HUDEP-2 (cell line): ENCODE results near the gene GALNTL6.

Experiments
- DNase-seq, 76 experiments: peaks; one replicate each; lab custom pipeline; 2025; ENCODE audit not compliant: unreplicated experiment in 76 of 76; lab: John Stamatoyannopoulos, UW

The GALNTL6 gene

GRCh38 chr4:172099376-172099775 is 286.2 kb downstream of the GALNTL6 start:
- DNase-seq, result no peak

GRCh38 chr4:172103456-172103855 is 290.3 kb downstream of the GALNTL6 start:
- DNase-seq, result no peak

DNA sequence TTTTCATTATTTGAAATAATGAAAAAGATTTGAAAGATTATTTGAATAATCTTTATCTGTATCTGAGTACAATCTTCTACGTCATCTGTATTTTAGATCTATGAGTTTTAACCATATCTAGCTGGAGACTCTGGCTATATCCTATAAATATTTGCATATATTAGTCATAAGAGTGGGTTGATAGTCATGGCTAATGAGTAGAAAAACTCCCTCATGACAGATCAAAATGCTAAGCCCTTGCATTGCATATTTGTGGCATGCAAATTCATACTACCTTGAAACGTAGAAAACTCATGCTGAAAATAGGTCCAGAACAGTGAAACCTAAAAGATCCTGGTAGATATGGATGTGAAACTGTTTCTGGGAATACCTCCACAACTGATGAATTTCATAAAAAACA is 291.3 kb downstream of the GALNTL6 start:
- no peak for DNase-seq

DNA sequence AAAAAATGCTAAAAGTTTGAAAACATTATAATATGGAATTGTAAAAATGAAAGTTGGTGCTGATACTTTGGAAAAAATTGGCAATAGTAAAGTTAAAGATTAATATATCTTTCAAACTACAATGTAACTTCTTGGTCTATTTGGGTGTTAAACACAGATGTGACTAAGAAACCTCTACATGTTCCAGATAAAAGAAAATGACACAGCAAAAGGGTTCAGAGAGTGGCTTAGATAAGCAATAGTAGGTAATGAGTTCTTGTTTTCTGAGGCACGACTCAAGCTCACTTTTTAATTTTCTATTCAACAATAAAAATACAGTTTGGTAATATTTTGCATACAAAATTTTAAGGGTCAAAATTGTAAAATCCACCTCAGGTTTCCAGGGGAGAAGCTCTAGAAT is 292.7 kb downstream of the GALNTL6 start:
- no peak for DNase-seq

- no peak for DNase-seq
These were observed 296.3 kb downstream of the GALNTL6 start for GRCh38 chr4:172109466-172109865.

DNA sequence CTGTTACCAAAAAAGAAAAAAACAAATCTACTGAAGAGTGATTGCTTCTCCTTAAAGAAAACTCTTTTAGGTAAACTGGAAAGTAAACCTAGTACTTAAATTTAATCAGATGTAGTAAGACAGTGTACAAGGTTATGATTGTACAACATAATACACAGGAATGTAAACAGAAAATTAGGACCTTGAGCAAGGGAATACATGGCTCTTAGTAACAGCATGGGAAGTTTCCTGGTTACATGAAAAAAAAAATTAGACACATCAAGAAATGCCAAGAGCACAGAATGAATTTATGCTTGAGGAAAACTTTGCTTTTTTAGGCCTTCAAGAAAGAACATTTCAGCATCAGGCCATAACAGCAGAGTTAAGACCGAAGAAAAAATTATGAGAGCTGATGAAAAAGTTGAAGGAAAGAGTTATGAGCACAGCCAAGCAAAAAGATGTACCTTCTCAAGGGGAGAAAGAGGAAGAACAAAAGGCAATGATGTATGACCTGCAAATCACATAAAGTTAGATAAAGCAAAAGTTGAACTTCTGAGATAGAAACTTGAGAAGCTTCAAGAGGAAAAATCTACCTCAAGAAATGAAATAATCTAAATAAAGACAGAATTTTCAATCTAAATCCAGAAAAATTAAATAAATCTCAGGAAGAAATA is 311.6 kb downstream of the GALNTL6 start:
- DNase-seq, result no peak

GRCh38 chr4:172125443-172125842 is 312.2 kb downstream of the GALNTL6 start:
- no peak for DNase-seq

DNA sequence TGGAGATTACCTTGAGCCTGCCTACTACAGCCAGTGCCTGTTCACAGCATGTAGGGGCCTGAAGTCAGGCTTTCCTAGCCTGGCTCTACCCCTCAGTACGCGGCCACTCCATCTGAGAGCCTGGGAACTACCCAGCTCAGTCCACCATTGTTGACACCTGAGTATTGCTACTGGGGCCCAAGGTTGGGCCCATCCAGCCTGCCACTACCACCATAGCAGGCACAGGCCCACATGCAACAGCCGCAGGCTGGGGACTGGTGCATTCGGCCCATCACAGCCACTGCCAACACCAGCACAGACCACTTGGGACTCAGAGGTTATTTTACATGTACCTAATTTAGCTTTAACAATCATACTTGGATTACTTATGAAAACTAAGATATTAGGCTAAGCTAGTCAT is 314.0 kb downstream of the GALNTL6 start:
- no peak for DNase-seq

DNA sequence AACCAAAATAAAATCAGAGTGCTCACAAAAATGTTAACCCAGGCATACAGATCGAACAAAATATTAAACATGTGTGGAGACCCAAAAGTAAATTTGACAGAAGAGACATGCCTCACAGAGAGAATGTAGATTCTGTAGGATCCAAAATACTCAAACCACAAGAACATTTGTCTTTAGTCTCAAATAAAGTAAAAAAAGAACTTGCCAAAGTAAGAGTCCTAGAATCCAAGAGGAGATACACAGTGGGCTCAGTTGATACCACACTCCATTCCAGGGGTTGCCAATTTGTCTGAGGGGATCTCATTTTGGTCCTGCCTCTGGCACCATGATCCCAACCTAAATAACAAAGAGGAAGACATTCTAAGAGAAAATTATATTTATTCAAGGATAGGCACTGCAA is 316.4 kb downstream of the GALNTL6 start:
- DNase-seq, result no peak

GRCh38 chr4:172134521-172134920 is 321.3 kb downstream of the GALNTL6 start:
- DNase-seq, result no peak

DNA sequence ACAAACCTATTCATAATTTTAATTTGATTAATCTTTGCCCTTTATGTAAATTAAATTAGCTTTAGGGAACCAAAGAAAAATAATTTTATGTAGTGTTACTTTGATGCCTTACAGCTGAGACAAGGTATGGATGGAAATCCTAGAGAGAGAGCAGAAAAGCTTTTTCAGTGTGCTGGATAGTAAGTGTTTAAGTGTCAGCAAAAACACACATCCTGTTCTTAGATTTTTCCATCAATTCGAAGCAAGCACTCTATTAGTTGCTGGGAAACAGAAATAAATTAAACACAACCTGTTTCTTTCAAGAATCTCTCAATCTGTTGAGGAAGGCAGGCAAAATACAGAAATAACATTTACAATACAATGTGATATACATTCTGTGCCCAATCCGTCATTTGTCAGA is 327.8 kb downstream of the GALNTL6 start:
- DNase-seq, result no peak

DNA sequence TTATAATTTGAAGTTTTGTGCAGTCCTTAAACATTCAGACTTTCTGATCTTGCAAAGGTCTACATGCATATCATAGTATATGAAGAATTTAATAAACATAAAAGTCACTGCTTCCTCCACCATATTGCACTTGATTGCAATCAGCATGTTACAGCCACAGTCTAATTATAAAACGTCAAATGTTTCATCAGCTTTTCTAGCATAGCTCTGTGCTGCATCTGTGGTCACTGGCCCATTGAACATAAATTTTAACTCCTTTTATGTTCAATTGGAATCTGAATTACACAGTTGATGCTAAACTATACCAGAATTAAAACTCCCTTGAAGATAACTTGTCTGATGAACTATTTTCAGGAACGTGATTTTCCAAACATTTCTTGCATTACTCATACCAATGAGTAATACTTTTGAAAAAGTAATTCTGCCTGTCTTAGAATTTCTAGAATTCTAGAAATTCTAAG is 329.1 kb downstream of the GALNTL6 start:
- DNase-seq, result no peak

DNA sequence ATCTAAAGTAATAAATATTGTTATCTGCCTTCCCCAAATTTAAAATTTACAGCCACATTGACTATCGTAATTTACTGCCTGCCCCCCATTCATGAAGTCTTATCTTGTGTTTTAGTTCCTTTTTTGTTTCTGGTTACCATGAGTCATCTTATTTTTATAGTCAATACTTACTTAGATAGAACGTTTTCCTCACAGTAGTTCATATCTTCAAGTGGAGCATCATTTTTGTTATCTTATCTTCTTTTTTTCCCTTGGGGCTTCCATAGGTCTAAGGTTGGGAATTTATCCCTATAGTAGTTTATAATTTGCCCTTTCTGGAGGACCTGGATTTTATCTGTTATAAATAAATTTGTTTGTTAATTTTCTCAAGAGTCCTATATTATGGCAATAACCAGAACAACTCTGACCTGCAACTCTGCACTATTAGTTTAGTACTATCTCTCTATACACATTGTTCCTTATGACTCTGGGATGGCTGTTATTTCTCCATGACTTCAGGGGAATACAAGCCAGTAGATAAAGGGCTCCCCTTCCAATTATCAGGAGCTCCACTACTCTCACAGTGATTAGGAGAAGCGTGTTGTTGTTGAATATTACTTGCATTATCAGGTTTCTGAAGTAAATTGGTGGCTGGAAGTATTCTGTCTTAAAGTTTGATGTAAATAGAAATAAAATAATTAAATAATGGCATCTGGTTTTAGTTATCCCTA is 330.6 kb downstream of the GALNTL6 start:
- DNase-seq, result peak in 6 of 76 experiments; percentile 2 to 30 (median 6)

DNA sequence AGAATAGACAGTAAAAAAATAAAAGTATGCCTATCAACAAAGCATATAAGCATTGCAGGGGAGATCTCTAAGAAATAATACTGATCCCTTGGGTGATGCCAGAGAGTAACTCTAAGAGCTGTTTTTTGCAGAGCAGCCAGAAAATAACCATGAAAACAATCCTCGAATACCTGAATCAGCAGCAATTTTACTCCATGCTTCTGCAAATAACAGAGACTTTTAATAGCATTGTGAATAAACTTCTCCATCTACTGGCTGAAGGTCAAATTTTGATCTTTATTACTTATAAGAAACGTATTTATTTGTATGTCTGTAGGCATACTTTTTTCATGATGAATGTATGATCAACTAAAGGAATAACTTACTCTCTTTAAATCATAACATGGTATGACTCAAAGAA is 334.5 kb downstream of the GALNTL6 start:
- no peak for DNase-seq

GRCh38 chr4:172149329-172149728 is 336.1 kb downstream of the GALNTL6 start:
- no peak for DNase-seq

DNA sequence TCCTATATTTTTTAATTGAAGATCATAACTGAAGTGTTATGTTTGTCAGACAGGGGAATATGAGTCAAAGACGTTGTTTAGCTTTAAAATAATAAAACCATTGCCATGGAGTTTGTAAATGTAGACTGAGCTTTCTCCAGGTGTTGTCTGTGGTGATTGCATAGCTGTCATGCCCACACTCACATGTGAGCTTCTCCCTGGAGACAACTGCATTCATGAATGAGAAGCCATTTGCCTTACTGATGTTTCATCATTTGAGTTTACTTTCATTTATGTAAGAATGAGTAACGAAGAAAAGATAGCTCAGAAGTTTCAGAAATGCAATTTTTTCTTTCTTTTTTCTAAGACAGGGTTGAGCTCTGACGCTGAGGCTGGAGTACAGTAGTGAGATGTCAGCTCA is 339.1 kb downstream of the GALNTL6 start:
- no peak for DNase-seq

GRCh38 chr4:172153719-172154118 is 340.5 kb downstream of the GALNTL6 start:
- DNase-seq, result peak in 2 of 76 experiments; percentile 1

DNA sequence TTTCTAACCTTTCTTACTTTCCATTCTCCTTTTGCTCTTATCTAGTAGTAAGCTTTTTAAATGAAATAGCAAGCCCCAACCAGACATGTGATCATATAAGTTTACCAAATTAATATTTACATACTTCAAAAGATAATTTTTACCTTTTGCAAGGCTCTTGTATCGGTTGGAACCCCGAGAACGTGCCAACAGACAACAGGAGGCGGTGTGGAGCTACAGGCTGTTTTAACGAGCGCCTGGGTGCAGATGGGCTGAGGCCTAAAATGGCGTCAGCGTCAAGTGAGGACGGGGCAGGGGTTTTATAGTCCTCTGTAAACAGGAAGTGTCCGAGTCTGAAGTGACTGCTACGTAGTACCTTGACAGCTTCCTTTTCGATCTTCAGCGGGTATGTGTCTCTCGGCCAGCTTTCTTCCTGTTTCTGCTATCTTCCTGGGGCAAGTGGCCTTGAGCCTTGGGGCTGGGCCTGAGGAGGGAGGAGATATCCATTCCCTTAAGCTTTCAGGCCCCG is 342.7 kb downstream of the GALNTL6 start:
- no peak for DNase-seq

GRCh38 chr4:172157946-172158345 is 344.7 kb downstream of the GALNTL6 start:
- DNase-seq, result no peak

GRCh38 chr4:172163215-172163614 is 350.0 kb downstream of the GALNTL6 start:
- DNase-seq, result no peak

DNA sequence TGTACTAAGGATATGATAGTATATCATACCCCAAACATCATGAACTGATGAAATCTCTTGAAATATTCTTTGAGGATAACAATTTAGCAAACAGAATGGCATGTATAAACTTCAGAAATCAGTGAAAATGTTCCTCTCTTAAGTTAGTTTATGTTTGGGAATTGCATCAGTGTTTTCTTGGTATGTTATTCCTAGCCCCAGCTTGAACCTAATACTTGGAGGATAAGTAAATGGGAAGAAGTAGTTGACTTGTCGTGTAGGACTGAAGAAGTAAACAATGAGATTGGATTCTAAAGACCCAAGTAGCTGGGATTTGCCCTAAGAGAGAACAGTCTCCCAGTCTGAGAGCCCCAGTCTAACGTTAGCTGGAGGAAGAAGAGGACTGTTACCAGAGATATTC is 355.7 kb downstream of the GALNTL6 start:
- no peak for DNase-seq

- no peak for DNase-seq
These were observed 356.7 kb downstream of the GALNTL6 start for GRCh38 chr4:172169871-172170270.
